Bronchial epithelial cell (primary cell): ENCODE measurements around the gene GGT7. TPM values are rescaled to one million over a fixed set of nuclear protein-coding genes. Genes with fewer than 3 reads are reported as not detected.

ENCODE experiments used
- DNase-seq: peaks from one replicate; pipeline ENCODE4 v3.0.0-alpha.2; 2010; ENCODE audit warnings: low read depth
- FAIRE-seq: peaks from 2 replicates; lab custom pipeline; 2011; peaks lifted over from hg19 to GRCh38; lab: Jason Lieb, UNC
- H3K27me3 ChIP-seq: 2 replicates; pipeline ENCODE4 v1.5.1; 2011; ENCODE audit warnings: low read length; ENCODE audit not compliant: control insufficient read depth, insufficient read depth
- H3K36me3 ChIP-seq: 2 replicates; pipeline ENCODE4 v1.5.1; 2011; ENCODE audit warnings: low read length; ENCODE audit not compliant: control insufficient read depth, insufficient read depth
- H3K4me3 ChIP-seq: 2 replicates; pipeline ENCODE4 v1.5.1; 2011; ENCODE audit warnings: mild to moderate bottlenecking, low read depth, low read length, control low read depth
- CTCF ChIP-seq: IDR thresholded peaks from 2 replicates; pipeline ENCODE4 v1.5.1; 2011; ENCODE audit warnings: mild to moderate bottlenecking, moderate library complexity, low read length, control low read depth, inconsistent platforms; ENCODE audit not compliant: insufficient read depth, severe bottlenecking
- total RNA-seq: library from RNA; depleted of rRNA; stranded (reverse); fragments of >200 nt; gene quantifications from 2 replicates; pipeline ENCODE4 v1.2.1, GENCODE V29; 2014

GGT7 gene
- total RNA-seq, 1 donor from 2014 or later: 1.6 TPM

DNA sequence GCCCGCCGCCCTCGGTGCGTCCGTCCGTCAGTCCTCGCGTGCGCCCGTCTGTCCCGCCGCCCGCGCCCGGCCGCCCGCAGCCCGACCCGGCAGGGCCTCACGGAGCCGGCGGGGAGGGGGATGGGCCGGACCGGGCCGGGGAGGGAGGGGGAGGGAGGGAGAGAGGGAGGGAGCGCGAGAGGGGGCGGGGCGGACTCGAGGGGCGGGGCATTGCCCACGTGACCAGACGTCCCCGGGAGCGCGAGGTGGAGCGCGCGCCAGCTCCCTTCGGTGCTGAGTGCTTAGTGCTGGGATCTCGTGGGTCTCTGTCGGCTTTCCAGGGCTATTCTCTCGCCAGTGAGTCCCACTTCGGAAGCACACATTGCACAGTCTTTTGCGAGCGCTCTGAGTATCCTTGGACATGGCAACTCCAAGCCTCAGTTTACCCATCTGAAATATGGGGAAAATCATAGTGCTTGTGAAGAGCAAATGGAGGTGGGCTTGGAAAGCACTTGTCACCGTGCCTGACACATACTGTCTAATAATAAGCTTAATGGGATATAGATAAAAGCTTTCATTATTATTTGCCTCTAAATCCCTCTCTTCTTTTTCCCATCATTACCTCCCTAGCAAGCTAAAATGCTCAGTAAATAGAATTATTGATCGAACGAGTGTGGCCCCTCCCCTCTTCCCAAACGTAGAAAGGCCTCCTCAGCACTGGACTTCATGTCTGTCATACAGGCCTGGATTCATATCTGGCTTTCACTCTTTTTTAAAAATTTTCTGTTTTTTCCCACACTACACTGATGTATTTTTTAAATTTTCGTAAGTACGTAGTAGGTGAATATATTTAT lies 46.9 kb downstream of the GGT7 start, which contains the start of gene NCOA6:
TSS of gene NCOA6 (minus strand) at position 122 of the 833 bp plus-strand sequence. CDS start 43,296 bp downstream, outside the sequence.
- Histone ChIP-seq H3K27me3 (no peaks in the 10 kb centered on the region), H3K4me3 (peak within 1 kb of the TSS; percentile 100), H3K36me3 (no peaks in the 10 kb centered on the region)
- FAIRE-seq: no peak
- DNase-seq: peak; percentile 31
- TF ChIP-seq CTCF: no peak

DNA sequence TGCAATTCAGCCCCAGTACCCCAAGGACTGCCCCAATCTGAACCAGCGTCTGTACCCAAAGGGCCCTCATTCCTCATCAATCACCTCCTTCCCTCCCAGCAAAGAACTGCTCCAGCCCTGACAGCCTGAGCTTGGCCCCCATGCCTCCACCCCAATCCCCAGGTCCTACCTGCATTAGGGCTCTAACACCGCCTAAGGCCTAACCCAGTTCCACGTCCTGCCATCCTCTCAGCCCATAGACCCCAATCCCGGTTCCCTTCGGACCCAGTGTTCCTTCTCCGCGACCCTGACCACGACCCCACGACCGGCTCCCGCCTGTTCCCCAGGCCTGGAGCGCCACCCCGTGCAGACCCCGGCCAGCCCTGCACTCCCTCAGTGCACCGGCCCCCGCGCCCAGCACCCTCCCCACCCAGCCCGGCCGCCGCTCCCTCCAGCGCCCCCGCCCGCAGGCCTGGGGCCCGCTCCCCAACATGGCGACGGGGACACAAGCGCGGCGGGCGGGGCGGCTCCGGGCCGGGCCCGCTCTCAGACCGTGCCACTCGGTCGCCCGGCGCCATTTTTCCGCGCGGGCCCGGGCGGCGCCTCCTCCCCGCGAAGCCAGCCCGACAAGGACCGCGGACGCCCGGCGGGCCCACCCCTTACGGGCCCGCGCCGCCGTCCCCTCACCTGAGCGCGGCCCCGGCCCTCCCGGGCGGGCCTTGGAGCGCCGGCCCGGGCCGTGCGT lies 47.7 kb downstream of the GGT7 start:
- DNase-seq (no peak), FAIRE-seq (no peak)
- no peak for TF ChIP-seq CTCF
- Histone ChIP-seq H3K27me3 (no peaks in the 10 kb centered on the region), H3K36me3 (no peaks in the 10 kb centered on the region), H3K4me3 (peak overlapping the region; percentile 100)

GRCh38 chr20:34824452-34824805 lies 48.2 kb downstream of the GGT7 start:
- DNase-seq (peak; percentile 87), FAIRE-seq (peak; percentile 32)

GRCh38 chr20:34824026-34824425 lies 48.6 kb downstream of the GGT7 start:
- no peaks in the 10 kb centered on the region for H3K27me3 ChIP-seq
- H3K4me3 ChIP-seq: peak overlapping the region; percentile 100
- no peak for DNase-seq
- no peak for TF ChIP-seq CTCF
- no peaks in the 10 kb centered on the region for H3K36me3 ChIP-seq
- no peak for FAIRE-seq

More at GRCh38 chr20:34824452-34824805, 48.2 kb downstream of the GGT7 start:
- no peaks in the 10 kb centered on the region for H3K36me3 ChIP-seq
- no peak for TF ChIP-seq CTCF
- peak overlapping the region; percentile 100 for H3K4me3 ChIP-seq
- no peaks in the 10 kb centered on the region for H3K27me3 ChIP-seq

DNA sequence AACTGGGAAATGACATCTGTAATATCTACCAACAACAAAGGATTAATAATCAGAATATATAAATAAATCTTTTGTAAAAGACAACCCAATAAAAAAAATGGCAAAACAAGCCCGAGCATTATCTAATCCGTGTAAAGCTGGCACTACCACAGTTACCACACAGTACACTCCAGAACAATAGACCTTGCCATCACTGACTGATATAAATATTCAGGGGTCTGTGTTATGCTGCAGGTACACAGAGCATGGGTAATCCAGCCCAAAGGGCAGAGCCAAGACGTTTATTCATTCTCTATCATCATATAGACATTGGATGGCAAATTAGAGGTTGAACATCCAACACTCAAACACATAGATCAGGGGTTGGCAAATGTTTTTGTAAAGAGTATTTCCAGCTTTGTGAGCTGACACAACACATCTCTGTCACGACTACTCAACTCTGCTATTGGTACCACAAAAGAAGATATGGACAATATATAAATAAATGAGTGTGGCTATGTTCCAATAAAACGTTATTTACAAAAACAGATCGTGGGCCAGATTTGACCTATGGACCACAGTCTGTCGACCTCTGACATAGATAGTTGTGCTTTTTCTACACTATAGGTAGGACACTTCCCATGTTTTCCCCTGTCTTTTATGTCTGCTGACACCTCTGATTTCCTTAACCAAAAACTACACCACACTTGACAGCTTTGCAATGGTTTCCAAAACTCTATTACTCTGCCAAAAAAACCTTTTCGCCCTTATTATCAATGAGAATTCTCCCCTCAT lies 51.7 kb downstream of the GGT7 start:
- no peak for TF ChIP-seq CTCF
- DNase-seq (no peak), FAIRE-seq (no peak)
- H3K27me3 ChIP-seq: no peaks in the 10 kb centered on the region
- no peaks in the 10 kb centered on the region for H3K36me3 ChIP-seq
- H3K4me3 ChIP-seq: no peak overlapping the region
